ENCODE data around the gene TPGS2. TPM values are rescaled to one million over a fixed set of nuclear protein-coding genes. Genes with fewer than 3 reads are reported as not detected.
A peak's percentile ranks its signal among the peaks of the same experiment; 100 is the strongest.
"Not testable (repeated sequence)": the region's sequence is repeated elsewhere in the genome, so short reads cannot be mapped to it uniquely, and the experiment has no call there.

The TPGS2 gene
- polyA plus RNA-seq, 4 donors = 114 to 129 (median 115) TPM

- DNase-seq (ENCODE audit: low read depth in 4 of 4, low spot score in 2 of 4) = no peak
Observed at GRCh38 chr18:36826556-36826955, 2.2 kb downstream of the TPGS2 start.

GRCh38 chr18:36825526-36825925, 3.3 kb downstream of the TPGS2 start:
- DNase-seq (ENCODE audit: low read depth in 4 of 4, low spot score in 2 of 4) = no peak

- DNase-seq (ENCODE audit: low read depth in 4 of 4, low spot score in 2 of 4) = no peak
Observed at GRCh38 chr18:36821681-36822080, 7.1 kb downstream of the TPGS2 start.

- no peak for DNase-seq (ENCODE audit: low read depth in 4 of 4, low spot score in 2 of 4)
Observed at GRCh38 chr18:36819621-36820020, 9.2 kb downstream of the TPGS2 start.

- no peak for DNase-seq (ENCODE audit: low read depth in 4 of 4, low spot score in 2 of 4)
Observed at GRCh38 chr18:36818652-36819051, 10.2 kb downstream of the TPGS2 start.

- no peak for DNase-seq (ENCODE audit: low read depth in 4 of 4, low spot score in 2 of 4)
Observed at GRCh38 chr18:36817039-36817438, 11.8 kb downstream of the TPGS2 start.

GRCh38 chr18:36816096-36816495, 12.7 kb downstream of the TPGS2 start:
- DNase-seq (ENCODE audit: low read depth in 4 of 4, low spot score in 2 of 4) = not testable (repeated sequence)

- no peak for DNase-seq (ENCODE audit: low read depth in 4 of 4, low spot score in 2 of 4)
Observed at GRCh38 chr18:36814994-36815393, 13.8 kb downstream of the TPGS2 start.

- DNase-seq (ENCODE audit: low read depth in 4 of 4, low spot score in 2 of 4) = no peak
Observed at GRCh38 chr18:36813824-36814223, 15.0 kb downstream of the TPGS2 start.

- no peak for DNase-seq (ENCODE audit: low read depth in 4 of 4, low spot score in 2 of 4)
Observed at GRCh38 chr18:36813101-36813775, 15.6 kb downstream of the TPGS2 start.

- DNase-seq (ENCODE audit: low read depth in 4 of 4, low spot score in 2 of 4) = no peak
Observed at GRCh38 chr18:36812678-36813077, 16.1 kb downstream of the TPGS2 start.

GRCh38 chr18:36811955-36812354, 16.8 kb downstream of the TPGS2 start:
- no peak for DNase-seq (ENCODE audit: low read depth in 4 of 4, low spot score in 2 of 4)

- no peak for DNase-seq (ENCODE audit: low read depth in 4 of 4, low spot score in 2 of 4)
Observed at GRCh38 chr18:36811430-36811829, 17.4 kb downstream of the TPGS2 start.

GRCh38 chr18:36809590-36810381, 19.0 kb downstream of the TPGS2 start:
- peak; percentile 23 to 49 (median 32) for DNase-seq (ENCODE audit: low read depth in 4 of 4, low spot score in 2 of 4)

GRCh38 chr18:36808681-36809080, 20.1 kb downstream of the TPGS2 start:
- DNase-seq (ENCODE audit: low read depth in 4 of 4, low spot score in 2 of 4) = no peak

- no peak for DNase-seq (ENCODE audit: low read depth in 4 of 4, low spot score in 2 of 4)
Observed at GRCh38 chr18:36805105-36805504, 23.7 kb downstream of the TPGS2 start.

GRCh38 chr18:36798738-36799473, 29.9 kb downstream of the TPGS2 start:
- no peak for DNase-seq (ENCODE audit: low read depth in 4 of 4, low spot score in 2 of 4)

- DNase-seq (ENCODE audit: low read depth in 4 of 4, low spot score in 2 of 4) = no peak
Observed at GRCh38 chr18:36792634-36793283, 36.0 kb downstream of the TPGS2 start.

GRCh38 chr18:36786686-36787085, 42.1 kb downstream of the TPGS2 start:
- no peak for DNase-seq (ENCODE audit: low read depth in 4 of 4, low spot score in 2 of 4)

- no peak for DNase-seq (ENCODE audit: low read depth in 4 of 4, low spot score in 2 of 4)
Observed at GRCh38 chr18:36783792-36784191, 45.0 kb downstream of the TPGS2 start.

- no peak for DNase-seq (ENCODE audit: low read depth in 4 of 4, low spot score in 2 of 4)
Observed at GRCh38 chr18:36782710-36783109, 46.1 kb downstream of the TPGS2 start.
